HCT116 (cell line): ENCODE results near the gene CHEK2.

ENCODE experiments used
- CEBPB ChIP-seq: IDR thresholded peaks from 2 replicates; pipeline ENCODE4 v1.6.1; 2012; ENCODE audit warnings: low read depth
- EZH2 ChIP-seq: fragments of 200-600 bp; sonication (generic); IDR thresholded peaks from 2 replicates; pipeline ENCODE4 v1.6.1; 2017; ENCODE audit warnings: antibody characterized with exemption, mixed run types
- EZH2phosphoT487 ChIP-seq: fragments of 200-600 bp; IDR thresholded peaks from 2 replicates; pipeline ENCODE4 v1.6.1; 2018; ENCODE audit warnings: antibody characterized with exemption, borderline replicate concordance
- POLR2A ChIP-seq: IDR thresholded peaks from 2 replicates; pipeline ENCODE4 v1.7.0; 2011; ENCODE audit warnings: borderline replicate concordance; ENCODE audit not compliant: insufficient read depth, insufficient read length; ENCODE audit errors: extremely low read depth
- POLR2AphosphoS5 ChIP-seq: IDR thresholded peaks from 2 replicates; pipeline ENCODE4 v1.6.1; 2011; ENCODE audit warnings: mild to moderate bottlenecking, low read depth, low read length, moderate library complexity
- SIN3A ChIP-seq: IDR thresholded peaks from 2 replicates; pipeline ENCODE4 v1.6.1; 2012; ENCODE audit warnings: low read depth
- YY1 ChIP-seq: IDR thresholded peaks from 2 replicates; pipeline ENCODE4 v1.6.1; 2011; ENCODE audit warnings: low read length, low read depth, moderate library complexity, mild to moderate bottlenecking; ENCODE audit not compliant: insufficient replicate concordance; ENCODE audit errors: extremely low read depth
- TF ChIP-seq, protein P1 (sequence below), 3 experiments: fragments of 200-600 bp in 1 of 3; sonication (generic) in 1 of 3; IDR thresholded peaks in 2 of 3; conservative IDR thresholded peaks in 1 of 3; 2 replicates each; pipeline ENCODE4 v1.5.1; 2012 to 2017; ENCODE audit warnings: low read depth in 2 of 3, low read length in 2 of 3, antibody characterized with exemption in 1 of 3, borderline replicate concordance in 1 of 3, control low read depth in 1 of 3, mild to moderate bottlenecking in 1 of 3, mixed read lengths in 1 of 3, mixed run types in 1 of 3, moderate library complexity in 1 of 3; ENCODE audit not compliant: insufficient read depth in 1 of 3
- TF ChIP-seq, protein P2 (sequence below): IDR thresholded peaks from 2 replicates; pipeline ENCODE4 v1.6.1; 2011; ENCODE audit warnings: mild to moderate bottlenecking, low read length, moderate library complexity; ENCODE audit not compliant: insufficient replicate concordance; ENCODE audit errors: extremely low read depth
- TF ChIP-seq, protein P3 (sequence below): IDR thresholded peaks from 2 replicates; pipeline ENCODE4 v1.6.1; 2012; ENCODE audit warnings: low read depth

DNA sequence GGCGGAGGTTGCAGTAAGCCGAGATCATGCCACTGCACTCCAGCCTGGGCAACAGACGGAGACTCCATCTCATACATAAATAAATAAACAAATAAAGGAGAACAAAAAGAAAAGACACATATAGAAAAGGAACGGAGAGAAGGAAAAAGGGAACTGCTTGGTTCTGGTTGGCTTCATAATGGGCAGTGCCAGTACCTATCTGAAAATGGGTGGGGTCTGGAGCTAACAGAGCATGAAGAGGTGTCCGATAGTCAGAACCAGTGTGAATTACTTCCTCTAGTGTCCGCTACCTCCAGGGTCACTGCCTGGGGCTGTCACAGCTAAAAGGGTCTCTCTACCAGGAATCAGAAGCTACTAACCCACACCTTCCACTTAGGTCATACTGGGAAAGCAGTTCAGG is 34.8 kb downstream of the CHEK2 start:
- TF ChIP-seq POLR2AphosphoS5 (no peak), CEBPB (no peak), EZH2phosphoT487 (no peak), YY1 (no peak), SIN3A (no peak), POLR2A (no peak), EZH2 (no peak)
- TF ChIP-seq, protein P1, sequence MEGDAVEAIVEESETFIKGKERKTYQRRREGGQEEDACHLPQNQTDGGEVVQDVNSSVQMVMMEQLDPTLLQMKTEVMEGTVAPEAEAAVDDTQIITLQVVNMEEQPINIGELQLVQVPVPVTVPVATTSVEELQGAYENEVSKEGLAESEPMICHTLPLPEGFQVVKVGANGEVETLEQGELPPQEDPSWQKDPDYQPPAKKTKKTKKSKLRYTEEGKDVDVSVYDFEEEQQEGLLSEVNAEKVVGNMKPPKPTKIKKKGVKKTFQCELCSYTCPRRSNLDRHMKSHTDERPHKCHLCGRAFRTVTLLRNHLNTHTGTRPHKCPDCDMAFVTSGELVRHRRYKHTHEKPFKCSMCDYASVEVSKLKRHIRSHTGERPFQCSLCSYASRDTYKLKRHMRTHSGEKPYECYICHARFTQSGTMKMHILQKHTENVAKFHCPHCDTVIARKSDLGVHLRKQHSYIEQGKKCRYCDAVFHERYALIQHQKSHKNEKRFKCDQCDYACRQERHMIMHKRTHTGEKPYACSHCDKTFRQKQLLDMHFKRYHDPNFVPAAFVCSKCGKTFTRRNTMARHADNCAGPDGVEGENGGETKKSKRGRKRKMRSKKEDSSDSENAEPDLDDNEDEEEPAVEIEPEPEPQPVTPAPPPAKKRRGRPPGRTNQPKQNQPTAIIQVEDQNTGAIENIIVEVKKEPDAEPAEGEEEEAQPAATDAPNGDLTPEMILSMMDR (IDR thresholded peaks at IDR 0.05 in 2 of 3, conservative IDR thresholded peaks at IDR 0.05 in 1 of 3; ENCODE audit: borderline replicate concordance in 1 of 3, insufficient read depth in 1 of 3, low read depth in 2 of 3, low read length in 2 of 3), result no peak
- TF ChIP-seq, protein P2, sequence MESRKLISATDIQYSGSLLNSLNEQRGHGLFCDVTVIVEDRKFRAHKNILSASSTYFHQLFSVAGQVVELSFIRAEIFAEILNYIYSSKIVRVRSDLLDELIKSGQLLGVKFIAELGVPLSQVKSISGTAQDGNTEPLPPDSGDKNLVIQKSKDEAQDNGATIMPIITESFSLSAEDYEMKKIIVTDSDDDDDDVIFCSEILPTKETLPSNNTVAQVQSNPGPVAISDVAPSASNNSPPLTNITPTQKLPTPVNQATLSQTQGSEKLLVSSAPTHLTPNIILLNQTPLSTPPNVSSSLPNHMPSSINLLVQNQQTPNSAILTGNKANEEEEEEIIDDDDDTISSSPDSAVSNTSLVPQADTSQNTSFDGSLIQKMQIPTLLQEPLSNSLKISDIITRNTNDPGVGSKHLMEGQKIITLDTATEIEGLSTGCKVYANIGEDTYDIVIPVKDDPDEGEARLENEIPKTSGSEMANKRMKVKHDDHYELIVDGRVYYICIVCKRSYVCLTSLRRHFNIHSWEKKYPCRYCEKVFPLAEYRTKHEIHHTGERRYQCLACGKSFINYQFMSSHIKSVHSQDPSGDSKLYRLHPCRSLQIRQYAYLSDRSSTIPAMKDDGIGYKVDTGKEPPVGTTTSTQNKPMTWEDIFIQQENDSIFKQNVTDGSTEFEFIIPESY, result no peak
- TF ChIP-seq, protein P3, sequence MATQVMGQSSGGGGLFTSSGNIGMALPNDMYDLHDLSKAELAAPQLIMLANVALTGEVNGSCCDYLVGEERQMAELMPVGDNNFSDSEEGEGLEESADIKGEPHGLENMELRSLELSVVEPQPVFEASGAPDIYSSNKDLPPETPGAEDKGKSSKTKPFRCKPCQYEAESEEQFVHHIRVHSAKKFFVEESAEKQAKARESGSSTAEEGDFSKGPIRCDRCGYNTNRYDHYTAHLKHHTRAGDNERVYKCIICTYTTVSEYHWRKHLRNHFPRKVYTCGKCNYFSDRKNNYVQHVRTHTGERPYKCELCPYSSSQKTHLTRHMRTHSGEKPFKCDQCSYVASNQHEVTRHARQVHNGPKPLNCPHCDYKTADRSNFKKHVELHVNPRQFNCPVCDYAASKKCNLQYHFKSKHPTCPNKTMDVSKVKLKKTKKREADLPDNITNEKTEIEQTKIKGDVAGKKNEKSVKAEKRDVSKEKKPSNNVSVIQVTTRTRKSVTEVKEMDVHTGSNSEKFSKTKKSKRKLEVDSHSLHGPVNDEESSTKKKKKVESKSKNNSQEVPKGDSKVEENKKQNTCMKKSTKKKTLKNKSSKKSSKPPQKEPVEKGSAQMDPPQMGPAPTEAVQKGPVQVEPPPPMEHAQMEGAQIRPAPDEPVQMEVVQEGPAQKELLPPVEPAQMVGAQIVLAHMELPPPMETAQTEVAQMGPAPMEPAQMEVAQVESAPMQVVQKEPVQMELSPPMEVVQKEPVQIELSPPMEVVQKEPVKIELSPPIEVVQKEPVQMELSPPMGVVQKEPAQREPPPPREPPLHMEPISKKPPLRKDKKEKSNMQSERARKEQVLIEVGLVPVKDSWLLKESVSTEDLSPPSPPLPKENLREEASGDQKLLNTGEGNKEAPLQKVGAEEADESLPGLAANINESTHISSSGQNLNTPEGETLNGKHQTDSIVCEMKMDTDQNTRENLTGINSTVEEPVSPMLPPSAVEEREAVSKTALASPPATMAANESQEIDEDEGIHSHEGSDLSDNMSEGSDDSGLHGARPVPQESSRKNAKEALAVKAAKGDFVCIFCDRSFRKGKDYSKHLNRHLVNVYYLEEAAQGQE, result no peak
